Ramos (cell line): ENCODE data around the gene ESRRG.

Experiments used
- in situ Hi-C: fragments of 300-500 bp; cut with MboI; formaldehyde crosslinking; loops from one replicate; pipeline ENCODE4 v1.14.3; 2022; ENCODE audit warnings: low sequenced_read_pairs; ENCODE audit not compliant: unreplicated experiment

Gene ESRRG

DNA sequence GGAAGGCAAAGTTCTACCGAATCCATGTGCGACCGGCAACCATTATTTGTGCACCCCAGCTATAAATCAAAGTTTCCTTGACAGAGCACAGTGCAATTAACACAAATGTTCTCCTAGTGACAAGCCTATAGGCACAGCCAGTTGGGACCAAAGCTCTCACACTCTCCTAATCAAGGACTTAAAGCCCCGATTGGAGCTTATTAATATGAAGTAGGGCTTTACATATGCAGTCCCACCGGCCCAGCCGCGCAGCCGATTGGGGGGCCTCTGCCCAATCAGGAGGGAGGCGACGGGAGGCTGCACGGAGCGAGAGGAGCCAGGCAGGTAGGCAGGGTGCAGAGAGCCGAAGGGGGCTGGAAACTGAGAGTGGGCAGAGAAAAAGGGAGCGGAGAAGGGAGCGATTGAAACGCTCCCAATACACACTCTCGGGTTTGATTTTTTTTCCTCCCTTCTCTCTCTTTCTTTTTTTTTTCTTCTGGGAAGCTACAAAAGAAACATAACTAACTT lies at the start of gene ESRRG:
TSS of gene ESRRG (minus strand) at position 156 of the 507 bp plus-strand sequence. CDS start at position 26, 130 bp downstream.
- in situ Hi-C loops: no loop called here

DNA sequence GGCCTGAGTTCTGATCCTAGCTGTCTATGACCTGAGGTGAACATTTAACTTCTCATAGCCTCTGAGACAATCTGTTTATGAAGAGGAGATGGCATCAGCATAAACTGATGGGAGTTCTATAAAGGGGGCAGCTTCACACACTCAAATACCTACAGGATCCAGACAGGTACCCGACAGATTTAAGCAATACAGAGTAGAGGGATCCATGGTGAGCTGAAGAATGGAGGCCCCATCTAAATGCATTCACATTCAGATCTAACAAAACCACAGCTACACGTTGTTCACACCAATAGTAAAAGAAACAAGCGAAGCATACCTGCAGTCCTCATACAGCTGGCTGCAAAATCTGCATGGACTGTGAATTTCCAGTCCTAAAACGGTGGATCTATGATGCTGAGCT lies 48.7 kb upstream of the ESRRG start:
- in situ Hi-C loops: no loop called here

DNA sequence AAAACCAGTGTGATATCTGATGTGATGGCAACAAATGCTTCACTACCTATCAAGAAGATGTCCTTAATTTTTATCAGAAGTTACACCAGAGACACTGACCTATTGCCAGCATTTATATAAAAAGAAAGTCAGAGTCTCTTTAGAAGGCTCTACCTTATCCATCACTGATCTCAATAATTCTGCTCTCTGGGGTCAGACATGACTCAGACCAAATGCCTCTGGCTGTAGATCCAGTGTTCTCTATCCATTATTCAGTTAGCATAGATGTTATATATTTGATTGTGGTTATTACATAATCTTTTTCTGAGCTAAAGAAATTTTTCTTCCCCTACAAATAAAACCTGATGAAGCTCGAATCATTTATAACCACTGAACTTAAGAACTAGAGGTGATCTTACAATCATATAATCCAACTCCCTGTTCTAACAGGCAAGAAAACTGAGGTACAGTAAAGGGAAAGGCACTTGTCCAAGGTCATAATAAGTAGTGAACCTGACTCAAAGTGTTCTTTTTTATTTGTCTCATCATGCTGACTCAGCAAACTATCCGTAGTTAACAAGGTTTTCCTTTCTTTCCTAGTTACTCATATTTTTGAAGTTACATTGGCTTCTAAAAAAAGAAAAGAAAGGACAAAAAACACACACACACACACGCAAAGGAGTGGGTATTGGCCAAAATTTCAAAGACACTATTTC lies 43.6 kb upstream of the ESRRG start:
- in situ Hi-C loops: no loop called here

DNA sequence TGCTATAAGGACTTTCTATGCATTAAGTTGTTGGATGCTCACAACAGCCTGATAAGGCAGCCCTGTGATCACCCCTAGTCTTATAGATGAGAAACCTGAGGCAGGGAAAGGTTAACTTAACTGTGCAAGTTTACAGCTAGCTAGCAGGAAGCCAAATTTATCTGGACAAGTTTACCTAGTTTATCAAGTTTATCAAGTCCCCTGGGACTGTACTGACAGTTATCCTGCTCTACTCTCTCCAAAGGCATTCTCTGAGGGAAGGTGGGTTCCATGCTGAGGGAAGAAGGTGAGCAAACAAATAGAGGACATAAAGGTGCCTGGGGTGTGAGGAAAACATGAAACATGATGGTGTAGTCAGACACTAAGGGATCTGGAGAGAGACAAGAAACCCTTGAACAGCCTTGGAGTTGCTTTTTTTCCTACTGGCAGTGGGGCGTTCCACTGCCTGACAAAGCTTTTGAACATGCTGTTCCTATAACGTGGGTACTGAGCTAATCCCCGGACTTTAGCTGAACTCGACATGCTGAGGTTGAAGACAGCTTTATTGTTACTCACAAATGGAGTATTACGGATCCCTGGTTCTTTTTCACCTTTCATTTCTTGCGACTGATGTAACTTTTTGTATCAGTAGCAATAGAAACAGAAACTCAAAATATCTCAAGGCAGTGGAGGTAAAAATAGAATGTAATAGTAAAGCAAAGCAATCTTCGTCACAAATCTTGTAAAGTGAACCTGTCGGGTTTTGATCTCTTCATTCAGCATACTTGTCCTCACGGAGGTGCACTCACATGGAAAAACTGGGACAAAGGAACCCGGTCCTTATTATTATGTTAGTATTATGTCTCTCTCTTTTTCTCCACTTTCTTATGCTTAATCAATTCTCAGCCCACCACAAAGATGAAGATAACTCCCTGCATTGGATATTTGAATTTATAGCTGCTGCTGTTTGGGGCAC lies 42.4 kb upstream of the ESRRG start:
- in situ Hi-C loops: no loop called here

DNA sequence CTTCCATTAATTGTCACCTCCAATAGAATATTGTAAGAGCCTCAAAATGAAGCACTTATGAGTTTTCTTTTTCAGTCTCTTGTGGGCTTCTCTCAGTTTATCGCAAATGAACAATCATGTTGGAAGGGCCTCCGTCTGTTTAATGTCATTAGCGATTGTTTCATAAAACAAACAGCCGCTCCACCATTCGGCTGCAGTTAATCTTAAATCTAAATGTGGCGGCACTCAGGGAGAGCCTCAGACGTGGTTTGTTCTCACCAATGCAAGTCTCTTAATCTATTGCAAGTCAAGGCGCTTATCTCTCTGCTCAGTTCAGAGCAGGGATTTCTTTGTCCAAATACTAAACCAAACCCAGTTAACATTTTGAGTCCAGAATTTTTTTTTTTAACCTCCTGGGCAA lies 34.9 kb upstream of the ESRRG start:
- in situ Hi-C loops: no loop called here

DNA sequence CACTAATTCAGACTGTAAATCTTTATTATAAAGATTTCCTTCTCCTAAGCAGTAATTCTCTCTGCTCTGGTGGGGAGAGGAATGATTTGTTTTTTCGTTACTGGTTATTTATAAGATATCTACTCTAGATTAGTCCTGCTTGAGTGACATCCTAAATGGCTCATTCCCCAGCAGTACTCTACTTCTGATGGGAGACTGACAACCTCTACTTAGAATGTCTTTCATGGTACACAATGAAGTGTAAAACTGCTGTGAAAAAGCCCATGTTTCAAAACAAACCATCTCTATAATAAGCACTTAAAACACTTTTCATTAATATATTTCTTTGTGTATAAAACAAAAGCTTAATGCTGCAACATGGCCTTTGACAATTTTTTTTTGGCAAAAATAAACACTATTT lies 33.9 kb upstream of the ESRRG start:
- in situ Hi-C loops: no loop called here

DNA sequence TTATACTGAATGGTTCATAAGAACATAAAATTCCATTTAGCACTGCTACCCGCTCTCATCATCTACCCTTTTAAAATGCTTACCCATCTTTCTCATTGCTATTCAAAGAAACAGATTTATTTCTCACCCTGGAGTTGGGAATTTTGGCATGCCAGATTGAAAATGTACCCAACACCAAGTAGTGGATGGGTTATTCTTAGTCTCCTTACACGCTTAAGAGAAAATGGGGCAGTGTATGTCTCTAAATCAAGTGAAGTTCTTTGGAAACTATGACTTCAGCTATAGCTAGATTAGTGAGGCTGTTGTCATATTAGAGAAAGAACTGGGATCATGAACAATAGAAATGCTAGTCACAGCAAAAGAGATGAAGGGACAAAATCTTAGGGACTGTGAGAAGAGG lies 27.7 kb upstream of the ESRRG start:
- in situ Hi-C loops: no loop called here

DNA sequence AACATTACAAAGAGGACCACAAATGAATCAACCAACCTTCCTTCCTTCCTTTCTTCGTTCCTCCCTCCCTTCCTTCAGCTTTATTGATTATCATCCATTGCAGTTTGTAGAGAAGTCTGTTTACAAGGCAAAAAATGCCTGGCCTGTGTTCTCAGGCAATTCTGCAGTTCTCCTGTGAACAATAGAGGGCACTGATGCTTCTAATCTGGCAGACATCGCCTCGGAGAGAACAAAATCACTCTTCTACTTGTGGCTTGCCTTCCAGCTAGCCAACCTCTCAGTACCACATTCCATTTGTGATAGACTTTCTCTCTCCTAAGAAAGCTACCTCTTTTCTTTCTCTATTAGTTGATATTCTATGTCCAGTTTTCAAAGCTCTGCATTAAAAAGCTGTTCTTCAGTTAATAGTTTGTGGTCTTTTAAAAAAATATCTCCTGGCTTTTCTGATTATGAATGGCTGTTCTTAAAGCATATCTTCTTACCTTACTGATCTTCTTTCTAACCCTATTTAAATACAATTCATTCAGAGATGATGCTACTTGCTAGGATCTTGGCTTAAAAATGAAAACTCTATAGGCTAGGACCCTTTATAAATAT lies 26.9 kb upstream of the ESRRG start:
- in situ Hi-C loops: no loop called here

DNA sequence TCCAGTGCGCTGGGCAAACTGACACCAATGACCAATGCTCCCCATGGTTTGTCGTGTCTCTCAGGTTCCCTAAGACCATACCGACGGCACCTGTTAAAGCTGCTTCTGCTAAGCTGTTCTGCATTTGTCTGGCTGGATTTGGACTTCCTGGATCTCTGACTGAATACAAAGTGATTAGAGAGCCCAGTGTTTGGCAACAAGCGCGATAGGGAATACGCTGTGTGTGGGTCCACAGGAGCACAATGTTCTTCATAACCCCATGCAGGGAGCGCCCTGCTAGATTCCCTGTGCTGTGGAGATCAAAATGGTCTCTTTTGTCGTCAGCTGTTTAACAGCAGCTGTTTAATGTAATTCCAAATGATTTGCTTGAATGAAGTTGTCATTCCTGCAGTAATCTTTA lies 26.0 kb upstream of the ESRRG start:
- in situ Hi-C loops: no loop called here

DNA sequence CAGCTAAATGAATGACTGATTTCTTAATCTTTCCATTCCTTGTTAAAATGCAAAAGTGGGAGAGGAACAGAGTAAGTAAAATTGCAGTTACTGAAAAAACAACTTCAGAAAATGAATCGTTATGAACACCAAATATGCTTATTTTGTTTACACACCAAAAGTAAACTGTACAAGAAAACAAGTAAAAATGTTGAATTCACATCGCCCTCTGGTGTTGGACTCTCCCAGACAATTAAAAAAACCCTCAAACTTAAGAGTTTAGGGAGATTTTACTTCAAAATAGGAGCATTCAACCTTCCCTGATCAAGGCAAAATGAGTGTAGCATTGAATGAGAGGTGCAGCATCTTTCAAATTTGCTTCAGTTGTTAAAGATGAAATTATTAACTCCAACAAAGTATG lies 19.4 kb upstream of the ESRRG start:
- in situ Hi-C loops: no loop called here

DNA sequence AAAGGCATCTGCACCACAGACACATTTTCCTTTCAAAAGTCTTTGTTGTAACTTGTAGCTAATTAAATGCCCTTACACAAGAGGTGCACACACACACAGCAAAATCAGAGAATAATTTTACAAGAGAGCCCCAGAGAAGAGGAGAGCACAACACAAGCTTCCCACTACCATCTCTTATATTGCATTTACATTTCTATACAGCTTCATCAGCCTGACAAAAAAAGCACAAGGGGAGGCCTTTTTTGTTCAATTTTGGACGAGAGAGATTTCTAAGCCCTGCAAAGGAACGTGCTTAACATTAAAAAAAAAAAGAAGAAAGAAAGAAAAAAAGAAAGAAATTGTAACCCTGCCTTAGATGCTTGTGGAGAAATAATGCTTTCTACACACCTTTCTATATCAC lies 17.1 kb upstream of the ESRRG start:
- in situ Hi-C loops: no loop called here

DNA sequence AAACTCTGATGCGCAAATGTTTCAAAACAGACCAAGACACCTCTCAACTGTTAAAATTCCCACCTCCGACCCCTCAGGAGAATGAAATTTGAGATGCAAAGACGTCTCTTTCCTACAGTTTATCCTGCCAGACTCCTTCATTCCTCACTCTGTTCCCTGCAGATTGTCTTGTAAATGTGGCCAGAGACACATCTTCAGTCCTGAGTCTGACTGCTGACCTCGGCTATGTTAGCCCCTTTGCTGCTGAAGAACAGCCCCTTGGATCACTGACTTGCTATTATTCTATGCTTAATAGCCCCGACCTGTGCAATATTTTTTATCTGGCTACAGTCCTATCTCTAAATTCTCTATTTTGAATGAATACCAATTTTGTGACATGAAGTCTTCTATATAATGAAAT lies 16.6 kb upstream of the ESRRG start:
- in situ Hi-C loops: no loop called here

DNA sequence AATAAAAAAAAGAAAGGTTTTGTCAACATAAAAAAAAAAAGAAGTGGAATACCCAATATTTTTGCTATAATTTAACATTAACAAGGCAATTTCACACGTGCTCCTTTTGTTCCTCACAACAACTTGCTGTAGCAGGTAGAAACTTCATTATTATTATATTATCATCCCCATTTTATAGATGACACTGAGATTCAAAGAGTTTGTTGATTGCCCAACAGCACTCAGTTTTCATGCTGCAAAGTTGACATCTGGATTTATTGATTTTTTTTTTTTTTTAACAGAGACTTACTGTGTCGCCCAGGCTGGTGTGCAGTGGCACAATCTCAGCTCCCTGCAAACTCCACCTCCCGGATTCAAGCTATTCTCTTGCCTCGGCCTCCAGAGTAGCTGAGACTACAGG lies 8.9 kb upstream of the ESRRG start:
- in situ Hi-C loops: no loop called here

DNA sequence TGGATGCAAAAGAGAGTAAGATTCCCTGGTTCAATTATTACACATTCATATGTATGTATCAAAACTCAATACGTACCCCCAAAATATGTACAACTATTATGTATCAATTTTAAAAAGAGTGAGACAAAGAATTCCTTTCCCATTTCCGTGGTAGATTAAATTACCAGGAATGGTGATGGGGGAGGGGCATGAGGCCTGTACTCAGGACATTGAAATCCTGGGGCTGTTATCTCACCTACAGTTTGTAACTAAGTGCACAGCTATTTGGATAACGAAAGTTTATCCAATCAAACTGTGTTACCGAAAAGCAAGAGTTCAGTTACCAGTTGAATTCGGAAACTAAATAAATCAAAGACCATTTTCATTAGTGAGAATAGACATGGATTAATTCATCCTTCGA lies 8.3 kb upstream of the ESRRG start:
- in situ Hi-C loops: no loop called here

DNA sequence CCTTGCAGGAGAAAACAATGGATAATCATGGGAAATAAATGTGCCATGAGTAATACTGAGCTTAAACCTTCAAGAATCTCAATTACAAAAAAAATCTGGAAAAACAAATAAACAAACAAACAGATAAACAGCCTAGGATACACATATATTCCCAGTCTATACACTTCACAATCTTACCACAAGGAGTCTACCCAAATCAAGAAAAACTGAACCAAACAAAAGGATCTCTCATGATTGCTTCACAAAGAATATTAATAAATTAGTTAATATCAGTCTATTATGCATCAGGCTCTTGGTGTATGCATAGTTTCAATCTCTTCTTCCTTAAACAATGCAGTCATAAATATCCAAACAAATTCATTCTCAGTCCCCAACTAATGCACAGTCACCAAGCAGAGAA lies 3.2 kb upstream of the ESRRG start:
- in situ Hi-C loops: no loop called here

DNA sequence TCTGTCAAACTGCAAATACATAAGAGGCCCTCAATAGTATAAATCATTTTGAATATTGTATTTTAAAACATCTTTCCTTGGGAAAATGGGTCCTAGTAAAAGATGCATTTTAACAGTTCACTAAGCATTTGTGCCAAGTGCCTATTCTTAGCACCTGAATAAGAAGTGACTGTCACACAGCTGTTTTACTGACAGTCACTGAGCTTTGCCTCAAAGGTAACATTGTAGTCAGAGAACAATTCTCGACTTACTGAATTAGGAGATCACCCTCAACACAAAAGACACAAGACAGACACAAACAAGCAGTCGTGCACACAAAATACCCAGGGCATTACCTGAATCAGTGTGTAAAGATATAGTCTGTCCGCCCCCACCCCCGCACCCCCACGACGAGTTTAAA lies 408 bp downstream of the ESRRG start:
- in situ Hi-C loops: no loop called here

DNA sequence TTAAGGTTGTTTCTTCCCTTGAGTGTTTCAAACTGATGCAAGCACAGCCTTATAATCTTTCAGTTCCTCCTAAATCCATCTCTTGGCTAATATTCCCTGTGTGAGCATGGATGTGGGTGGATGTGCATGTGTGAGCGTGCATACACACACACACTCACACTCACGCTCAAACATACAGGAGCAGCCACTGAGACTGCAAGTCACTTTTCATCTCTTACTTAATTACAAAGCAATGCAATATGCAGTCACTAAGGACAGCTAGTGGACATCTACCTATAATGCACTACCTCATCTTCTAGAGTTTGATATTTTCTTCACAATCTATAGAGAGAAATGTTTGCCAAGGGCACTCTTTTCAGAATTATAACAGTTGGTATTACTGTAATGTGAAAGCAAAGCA lies 1.4 kb downstream of the ESRRG start:
- in situ Hi-C loops: no loop called here

DNA sequence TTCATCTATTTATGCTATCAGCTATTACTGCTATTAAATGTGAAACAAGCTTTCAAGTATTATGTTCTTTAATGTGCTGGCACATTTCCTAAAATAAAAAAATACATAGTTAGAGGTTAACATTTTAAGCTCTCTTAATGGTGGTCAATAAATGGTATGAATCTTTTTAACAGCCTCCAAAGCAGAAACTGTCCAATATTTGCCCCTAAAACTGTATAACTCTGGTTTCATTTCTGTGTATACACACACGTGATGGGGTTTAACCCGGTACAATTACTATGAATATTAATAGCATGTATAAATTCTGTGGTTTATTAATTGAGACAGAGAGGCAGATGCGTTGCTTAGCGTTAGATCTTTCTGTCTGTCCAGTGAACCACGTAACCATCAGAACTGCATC lies 2.2 kb downstream of the ESRRG start:
- in situ Hi-C loops: no loop called here

DNA sequence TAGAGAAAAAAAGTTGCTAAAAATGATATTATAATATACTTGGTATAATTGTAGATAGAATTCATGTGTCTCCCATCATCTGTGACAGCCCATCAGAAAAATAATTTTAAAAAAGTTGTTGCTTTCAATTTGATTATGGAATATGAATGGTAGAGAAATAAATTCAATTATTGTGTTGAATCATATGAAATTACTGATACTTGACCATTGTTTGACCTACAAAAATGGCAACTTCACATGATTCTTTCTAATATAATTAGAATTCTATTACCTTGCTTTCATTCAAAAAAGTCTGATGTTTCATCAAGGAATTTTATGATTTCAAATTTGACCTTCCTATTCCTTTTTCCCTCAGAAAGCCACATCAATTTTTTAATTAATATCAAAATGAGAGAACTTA lies 11.5 kb downstream of the ESRRG start:
- in situ Hi-C loops: no loop called here

DNA sequence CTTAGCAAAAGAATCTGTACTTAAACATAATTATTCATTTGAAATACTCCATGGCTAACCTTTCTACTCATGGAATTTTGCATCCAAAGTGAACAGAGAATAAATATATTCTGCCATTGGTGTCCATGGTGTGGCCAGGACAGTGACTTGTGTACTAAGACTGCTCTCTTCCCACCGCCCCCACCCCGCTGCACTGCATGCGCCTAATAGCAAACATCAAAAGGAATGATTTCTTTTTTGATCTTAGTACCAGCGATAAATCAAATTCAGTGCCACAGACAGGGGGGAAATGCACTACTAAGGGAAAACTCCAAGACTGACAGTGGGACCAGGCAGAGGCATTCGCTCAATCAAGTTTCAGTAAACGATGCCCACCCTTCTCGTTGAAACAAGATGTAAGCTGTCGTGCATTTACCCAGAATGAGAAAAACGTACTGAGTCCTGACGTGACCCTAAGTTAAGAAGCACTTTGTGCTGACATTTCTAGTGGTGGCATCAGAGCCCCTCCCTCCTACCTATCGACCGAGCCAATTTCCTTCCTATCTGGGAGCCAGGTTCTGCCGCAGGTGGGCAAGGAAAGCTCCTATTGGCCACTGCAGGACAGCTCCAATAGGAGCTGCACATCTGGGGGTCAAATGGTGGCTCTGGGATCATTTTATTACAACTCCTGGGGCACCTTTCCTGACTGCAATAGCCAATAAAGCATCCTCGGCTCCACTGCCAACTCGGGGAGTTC lies 12.5 kb downstream of the ESRRG start:
- in situ Hi-C loops: no loop called here
